Fibroblast of lung (primary cell): ENCODE measurements around the gene DNAJB2. TPM values are rescaled to one million over a fixed set of nuclear protein-coding genes. Genes with fewer than 3 reads are reported as not detected.

Source experiments
- DNase-seq, 2 donors: peaks; one replicate each; pipeline versions ENCODE4 v3.0.0 to v3.0.0-alpha.2; 2010; ENCODE audit warnings: low read depth in 2 of 2
- H2AFZ ChIP-seq: 2 replicates; pipeline ENCODE4 v1.5.1; 2012; ENCODE audit warnings: low read length, control low read depth, inconsistent platforms
- H3K27ac ChIP-seq: 2 replicates; pipeline ENCODE4 v1.5.1; 2011; ENCODE audit warnings: low read length, control low read depth; ENCODE audit not compliant: insufficient read depth
- H3K27me3 ChIP-seq: 2 replicates; pipeline ENCODE4 v1.5.1; 2011; ENCODE audit warnings: mild to moderate bottlenecking, low read length; ENCODE audit not compliant: control insufficient read depth, insufficient read depth
- H3K36me3 ChIP-seq: 2 replicates; pipeline ENCODE4 v1.5.1; 2011; ENCODE audit warnings: low read length; ENCODE audit not compliant: control insufficient read depth, insufficient read depth
- H3K4me1 ChIP-seq: 2 replicates; pipeline ENCODE4 v1.5.1; 2011; ENCODE audit warnings: low read length; ENCODE audit not compliant: control insufficient read depth, insufficient read depth; ENCODE audit errors: extremely low read depth
- H3K4me2 ChIP-seq: 2 replicates; pipeline ENCODE4 v1.5.1; 2011; ENCODE audit warnings: low read length, control low read depth; ENCODE audit not compliant: insufficient read depth; ENCODE audit errors: extremely low read depth
- H3K4me3 ChIP-seq, 4 experiments: fragments of 200-600 bp in 1 of 4; sonication (generic) in 1 of 4; replicated peaks in 1 of 4; 2 replicates each; pipeline ENCODE4 v1.5.1; 2011 to 2016; ENCODE audit warnings: low read length in 4 of 4, low read depth in 3 of 4, mild to moderate bottlenecking in 3 of 4, control low read depth in 2 of 4, inconsistent platforms in 1 of 4, mixed read lengths in 1 of 4; ENCODE audit not compliant: insufficient read depth in 1 of 4; ENCODE audit errors: control extremely low read depth in 1 of 4
- H3K79me2 ChIP-seq: 2 replicates; pipeline ENCODE4 v1.5.1; 2012; ENCODE audit warnings: mild to moderate bottlenecking, low read length, inconsistent platforms; ENCODE audit not compliant: control insufficient read depth, insufficient read depth
- H3K9ac ChIP-seq: 2 replicates; pipeline ENCODE4 v1.5.1; 2011; ENCODE audit warnings: mild to moderate bottlenecking, low read length, control low read depth; ENCODE audit not compliant: insufficient read depth
- H3K9me3 ChIP-seq: 2 replicates; pipeline ENCODE4 v1.5.1; 2012; ENCODE audit warnings: low read depth, low read length; ENCODE audit not compliant: control insufficient read depth, insufficient read depth
- H4K20me1 ChIP-seq: 2 replicates; pipeline ENCODE4 v1.5.1; 2011; ENCODE audit warnings: low read length; ENCODE audit not compliant: control insufficient read depth, insufficient read depth; ENCODE audit errors: extremely low read depth
- CTCF ChIP-seq, 2 donors: IDR thresholded peaks in 1 of 2; conservative IDR thresholded peaks in 1 of 2; 1 replicate in 1 of 2; 2 replicates in 1 of 2; pipeline ENCODE4 v1.5.1; 2011 to 2012; ENCODE audit warnings: low read length in 2 of 2, control low read depth in 1 of 2, inconsistent platforms in 1 of 2, low read depth in 1 of 2, mild to moderate bottlenecking in 1 of 2
- EZH2 ChIP-seq: IDR thresholded peaks from 2 replicates; pipeline ENCODE4 v1.5.1; 2012; ENCODE audit warnings: low read length, control low read depth, mild to moderate bottlenecking; ENCODE audit errors: missing control alignments
- polyA plus RNA-seq, 2 donors: library from polyadenylated mRNA; depleted of rRNA in 1 of 2; stranded (reverse) in 1 of 2; unstranded in 1 of 2; fragments of >200 nt; gene quantifications; 2 replicates each; pipeline ENCODE4 v1.2.1, GENCODE V29; 2011 to 2012; ENCODE audit warnings: missing spikeins in 1 of 2
- total RNA-seq: library from RNA; depleted of rRNA; stranded (reverse); fragments of >200 nt; gene quantifications from 2 replicates; pipeline ENCODE4 v1.2.1, GENCODE V29; 2014

DNAJB2 gene
- total and polyA plus RNA-seq, 2 donors (not counting 1 experiment from before 2014, with no cell fraction given) = 29.8 to 81.3 TPM

GRCh38 chr2:219269362-219270054 is 9.7 kb upstream of the DNAJB2 start:
- no peaks in the 10 kb centered on the region for H3K36me3 ChIP-seq
- H2AFZ ChIP-seq = no peak overlapping the region
- no peak overlapping the region for H3K4me3 ChIP-seq
- H3K79me2 ChIP-seq = no peaks in the 10 kb centered on the region
- H3K9me3 ChIP-seq = no peaks in the 10 kb centered on the region
- peaks cover 18% of the 10 kb centered on the region for H3K27me3 ChIP-seq
- no peak overlapping the region for H3K4me2 ChIP-seq
- TF ChIP-seq CTCF (conservative IDR thresholded peaks at IDR 0.05 in 1 of 2, IDR thresholded peaks at IDR 0.05 in 1 of 2; ENCODE audit: low read depth in 1 of 2, low read length in 2 of 2) (no peak), EZH2 (no peak)
- H3K27ac ChIP-seq = no peak overlapping the region
- H3K9ac ChIP-seq = no peak overlapping the region
- DNase-seq = no peak
- H3K4me1 ChIP-seq = peaks cover 8% of the 10 kb centered on the region
- no peaks in the 10 kb centered on the region for H4K20me1 ChIP-seq

GRCh38 chr2:219270055-219270372 is 9.2 kb upstream of the DNAJB2 start:
- peaks cover 18% of the 10 kb centered on the region for H3K27me3 ChIP-seq
- H3K4me2 ChIP-seq = no peak overlapping the region
- no peaks in the 10 kb centered on the region for H3K9me3 ChIP-seq
- no peak overlapping the region for H2AFZ ChIP-seq
- no peaks in the 10 kb centered on the region for H3K36me3 ChIP-seq
- no peak overlapping the region for H3K27ac ChIP-seq
- no peak for DNase-seq
- no peak overlapping the region for H3K4me3 ChIP-seq
- H4K20me1 ChIP-seq = no peaks in the 10 kb centered on the region
- H3K9ac ChIP-seq = no peak overlapping the region
- H3K79me2 ChIP-seq = no peaks in the 10 kb centered on the region
- H3K4me1 ChIP-seq = peaks cover 12% of the 10 kb centered on the region
- TF ChIP-seq CTCF (conservative IDR thresholded peaks at IDR 0.05 in 1 of 2, IDR thresholded peaks at IDR 0.05 in 1 of 2; ENCODE audit: low read depth in 1 of 2, low read length in 2 of 2) (no peak), EZH2 (no peak)

GRCh38 chr2:219271021-219271420 is 8.1 kb upstream of the DNAJB2 start:
- H3K9ac ChIP-seq = no peak overlapping the region
- no peaks in the 10 kb centered on the region for H3K9me3 ChIP-seq
- TF ChIP-seq EZH2 (no peak), CTCF (conservative IDR thresholded peaks at IDR 0.05 in 1 of 2, IDR thresholded peaks at IDR 0.05 in 1 of 2; ENCODE audit: low read depth in 1 of 2, low read length in 2 of 2) (no peak)
- peaks cover 12% of the 10 kb centered on the region for H3K4me1 ChIP-seq
- H3K27me3 ChIP-seq = peaks cover 18% of the 10 kb centered on the region
- no peaks in the 10 kb centered on the region for H4K20me1 ChIP-seq
- no peak overlapping the region for H2AFZ ChIP-seq
- H3K4me2 ChIP-seq = no peak overlapping the region
- H3K4me3 ChIP-seq = no peak overlapping the region
- H3K27ac ChIP-seq = no peak overlapping the region
- H3K36me3 ChIP-seq = no peaks in the 10 kb centered on the region
- no peaks in the 10 kb centered on the region for H3K79me2 ChIP-seq
- no peak for DNase-seq
